T47D (cell line): Measurements from ENCODE around the gene TMEM108.

ENCODE experiments used
- DNase-seq, 2 experiments: peaks; one replicate each; pipeline versions ENCODE4 v3.0.0 to v3.0.0-alpha.2; 2011 to 2012; ENCODE audit warnings: low read depth in 1 of 2, low spot score in 1 of 2
- JUND ChIP-seq: IDR thresholded peaks from 2 replicates; pipeline ENCODE4 v1.6.1; 2012; ENCODE audit warnings: low read depth
- in situ Hi-C: cut with HindIII; loops from 2 replicates; pipeline ENCODE4 v1.10.0; 2016; ENCODE audit warnings: low sequenced_read_pairs, low pct_unique_long_range_greater_than_20kb

Gene TMEM108

GRCh38 chr3:133069556-133070286, 31.5 kb downstream of the TMEM108 start:
- no peak for DNase-seq
- no peak for TF ChIP-seq JUND
- in situ Hi-C loops = no loop called here

GRCh38 chr3:133074977-133075376, 36.8 kb downstream of the TMEM108 start:
- in situ Hi-C loops = no loop called here
- no peak for DNase-seq
- no peak for TF ChIP-seq JUND

- DNase-seq = peak in 1 of 2 experiments; percentile 67
- in situ Hi-C loops = no loop called here
- no peak for TF ChIP-seq JUND
Observed at GRCh38 chr3:133077688-133078087, 39.5 kb downstream of the TMEM108 start.

- in situ Hi-C loops = no loop called here
- no peak for DNase-seq
- TF ChIP-seq JUND = no peak
Observed at GRCh38 chr3:133079621-133080020, 41.4 kb downstream of the TMEM108 start.

- no peak for DNase-seq
- in situ Hi-C loops = no loop called here
- no peak for TF ChIP-seq JUND
Observed at GRCh38 chr3:133081016-133081415, 42.8 kb downstream of the TMEM108 start.

GRCh38 chr3:133083395-133083794, 45.2 kb downstream of the TMEM108 start:
- no peak for DNase-seq
- in situ Hi-C loops = no loop called here
- TF ChIP-seq JUND = no peak

GRCh38 chr3:133089906-133090485, 51.8 kb downstream of the TMEM108 start:
- TF ChIP-seq JUND = no peak
- no peak for DNase-seq
- in situ Hi-C loops = no loop called here

GRCh38 chr3:133092681-133093080, 54.5 kb downstream of the TMEM108 start:
- TF ChIP-seq JUND = no peak
- in situ Hi-C loops = no loop called here
- no peak for DNase-seq

GRCh38 chr3:133093366-133093765, 55.2 kb downstream of the TMEM108 start:
- in situ Hi-C loops = no loop called here
- DNase-seq = no peak
- no peak for TF ChIP-seq JUND

GRCh38 chr3:133096900-133097613, 58.9 kb downstream of the TMEM108 start:
- in situ Hi-C loops = no loop called here
- TF ChIP-seq JUND = no peak
- no peak for DNase-seq

- in situ Hi-C loops = no loop called here
- TF ChIP-seq JUND = no peak
- DNase-seq = no peak
Observed at GRCh38 chr3:133103706-133104105, 65.5 kb downstream of the TMEM108 start.

- DNase-seq = no peak
- TF ChIP-seq JUND = no peak
- in situ Hi-C loops = no loop called here
Observed at GRCh38 chr3:133106169-133106568, 68.0 kb downstream of the TMEM108 start.

- in situ Hi-C loops = no loop called here
- TF ChIP-seq JUND = no peak
- no peak for DNase-seq
Observed at GRCh38 chr3:133112666-133113065, 74.5 kb downstream of the TMEM108 start.
